ENCODE results near the gene PTGES3L. TPM values are rescaled to one million over a fixed set of nuclear protein-coding genes. Genes with fewer than 3 reads are reported as not detected.

Gene PTGES3L
- total and polyA plus RNA-seq, 4 experiments from 2014 or later, result 0.20 to 0.52 (median 0.30) TPM; not detected in 1

DNA sequence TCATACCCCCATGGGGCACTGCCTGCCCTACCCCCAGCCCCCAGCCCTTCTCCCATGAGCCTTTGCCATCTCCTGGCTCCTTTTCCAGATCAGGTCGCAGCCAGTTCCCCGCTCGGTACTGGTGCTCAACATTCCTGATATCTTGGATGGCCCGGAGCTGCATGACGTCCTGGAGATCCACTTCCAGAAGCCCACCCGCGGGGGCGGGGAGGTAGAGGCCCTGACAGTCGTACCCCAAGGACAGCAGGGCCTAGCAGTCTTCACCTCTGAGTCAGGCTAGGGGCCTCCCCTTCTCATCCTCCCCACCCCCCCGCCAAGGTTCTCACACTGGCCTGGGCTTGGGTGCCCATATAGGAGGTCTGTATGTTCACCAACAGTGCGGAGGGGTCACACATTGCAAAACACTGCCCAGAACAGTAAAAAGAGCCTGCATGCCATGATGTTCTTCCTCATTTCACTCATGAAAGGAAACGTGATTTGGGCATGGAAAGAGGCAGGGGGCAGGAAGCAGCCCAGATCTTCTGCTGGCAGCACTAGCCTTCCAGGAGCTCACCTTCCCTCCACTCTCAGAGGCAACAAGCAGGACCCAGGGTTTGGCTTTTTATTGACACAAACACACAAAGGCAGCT lies 34.3 kb upstream of the PTGES3L start:
- intact Hi-C loops (cut with micrococcal nuclease), result no loop called here
- H3K27ac ChIP-seq (ENCODE audit: low read depth, low read length), result no peak overlapping the region
- H3K27me3 ChIP-seq (ENCODE audit: insufficient read depth, low read length), result no peaks in the 10 kb centered on the region
- peaks cover 9% of the 10 kb centered on the region for H3K4me1 ChIP-seq (ENCODE audit: insufficient read depth, low read length)
- no peak overlapping the region for H3K4me3 ChIP-seq (ENCODE audit: low read length in 2 of 2)
- no peak for DNase-seq
- Mint-ChIP-seq H3K27ac (peak overlapping the region in 4 of 7 donors; percentile 62 to 88 (median 78)), H3K27me3 (no peaks in the 10 kb centered on the region), H3K4me1 (peaks cover 13 to 35% (median 19%) of the 10 kb centered on the region in 4 donors), H3K36me3 (peaks cover 6 to 42% of the 10 kb centered on the region in 2 donors), H3K9me3 (no peaks in the 10 kb centered on the region), H3K4me3 (no peak overlapping the region)
- ChIA-PET CTCF (ENCODE audit: partially characterized antibody) (interaction anchor here (1.3 kb wide), 1 partner anchor 325 kb away, joined by 4 read pairs; no protein-coding TSS in a partner anchor), POLR2A (ENCODE audit: partially characterized antibody) (interaction anchor here (0.8 to 2.6 kb wide), 4 partner anchors 8 to 301 kb away, joined by 3 to 11 read pairs (median 3); partner anchors contain the start of genes IFI35, RND2 and RPL27)
- H3K9me3 ChIP-seq (ENCODE audit: control insufficient read depth in 1 of 2, low read length in 2 of 2), result no peaks in the 10 kb centered on the region
- H3K36me3 ChIP-seq (ENCODE audit: insufficient read depth, low read length), result peaks cover 23% of the 10 kb centered on the region

DNA sequence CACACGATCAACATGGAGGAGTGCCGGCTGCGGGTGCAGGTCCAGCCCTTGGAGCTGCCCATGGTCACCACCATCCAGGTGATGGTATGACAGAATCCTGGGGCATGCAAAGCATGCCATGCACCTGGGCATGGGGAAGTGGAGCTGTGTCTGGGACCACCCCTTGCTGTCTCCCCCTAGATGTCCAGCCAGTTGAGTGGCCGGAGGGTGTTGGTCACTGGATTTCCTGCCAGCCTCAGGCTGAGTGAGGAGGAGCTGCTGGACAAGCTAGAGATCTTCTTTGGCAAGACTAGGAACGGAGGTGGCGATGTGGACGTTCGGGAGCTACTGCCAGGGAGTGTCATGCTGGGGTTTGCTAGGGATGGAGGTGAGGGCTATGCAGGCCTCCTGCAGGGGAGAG lies 33.4 kb upstream of the PTGES3L start:
- H3K4me3 ChIP-seq (ENCODE audit: low read length in 2 of 2), result no peak overlapping the region
- H3K9me3 ChIP-seq (ENCODE audit: control insufficient read depth in 1 of 2, low read length in 2 of 2), result no peaks in the 10 kb centered on the region
- H3K27ac ChIP-seq (ENCODE audit: low read depth, low read length), result no peak overlapping the region
- Mint-ChIP-seq H3K36me3 (peaks cover 6 to 42% of the 10 kb centered on the region in 2 donors), H3K27me3 (no peaks in the 10 kb centered on the region), H3K27ac (peak overlapping the region in 1 of 7 donors; percentile 59), H3K4me1 (peaks cover 7 to 28% (median 13%) of the 10 kb centered on the region in 4 donors), H3K9me3 (no peaks in the 10 kb centered on the region), H3K4me3 (no peak overlapping the region)
- no peak for DNase-seq
- peaks cover 23% of the 10 kb centered on the region for H3K36me3 ChIP-seq (ENCODE audit: insufficient read depth, low read length)
- ChIA-PET CTCF (ENCODE audit: partially characterized antibody) (no interaction called here), POLR2A (ENCODE audit: partially characterized antibody) (interaction anchor here (1.1 to 2.6 kb wide), 2 partner anchors 9 to 11 kb away, joined by 4 to 11 read pairs; partner anchors contain the start of genes RND2 and VAT1)
- H3K27me3 ChIP-seq (ENCODE audit: insufficient read depth, low read length), result no peaks in the 10 kb centered on the region
- peaks cover 2% of the 10 kb centered on the region for H3K4me1 ChIP-seq (ENCODE audit: insufficient read depth, low read length)
- intact Hi-C loops (cut with micrococcal nuclease), result no loop called here

DNA sequence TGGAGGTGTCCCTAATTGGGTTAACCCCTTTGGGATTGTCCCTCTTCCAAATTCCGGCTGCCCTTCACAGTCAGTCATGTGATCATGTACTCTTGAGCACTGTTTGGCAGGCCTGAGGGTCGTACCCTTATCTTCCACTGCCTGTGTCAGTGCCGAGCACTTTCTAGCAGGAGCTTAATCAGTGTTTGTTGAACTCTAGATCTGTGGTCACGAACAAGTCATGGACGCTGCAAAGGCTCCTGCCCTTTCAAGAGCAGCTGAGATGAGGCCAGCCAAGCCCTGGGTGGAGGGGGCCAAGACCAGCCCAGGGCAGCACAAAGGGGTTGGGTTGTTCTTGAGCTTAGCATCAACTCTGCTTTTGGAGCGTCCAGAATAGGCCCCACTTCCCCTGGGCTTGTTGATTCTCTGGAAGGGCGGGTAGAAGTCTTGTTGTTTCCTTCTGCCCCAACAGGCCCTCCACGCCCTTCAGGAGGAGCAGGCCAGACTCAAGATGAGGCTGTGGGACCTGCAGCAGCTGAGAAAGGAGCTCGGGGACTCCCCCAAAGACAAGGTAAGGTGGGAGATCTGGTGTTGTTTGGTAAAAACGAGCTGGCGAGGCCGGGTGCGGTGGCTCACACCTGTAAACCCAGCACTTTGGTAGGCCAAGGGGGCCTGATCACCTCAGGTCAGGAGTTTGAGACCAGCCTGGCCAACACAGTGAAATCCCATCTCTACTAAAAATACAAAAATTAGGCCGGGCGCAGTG lies 32.0 kb upstream of the PTGES3L start:
- H3K36me3 ChIP-seq (ENCODE audit: insufficient read depth, low read length), result peaks cover 23% of the 10 kb centered on the region
- no peak overlapping the region for H3K4me3 ChIP-seq (ENCODE audit: low read length in 2 of 2)
- Mint-ChIP-seq H3K9me3 (no peaks in the 10 kb centered on the region), H3K27ac (peak overlapping the region in 3 of 7 donors; percentile 5 to 72 (median 41)), H3K27me3 (no peaks in the 10 kb centered on the region), H3K4me1 (peaks cover 3 to 24% (median 14%) of the 10 kb centered on the region in 4 donors), H3K4me3 (no peak overlapping the region), H3K36me3 (peaks cover 6 to 42% of the 10 kb centered on the region in 2 donors)
- ChIA-PET CTCF (ENCODE audit: partially characterized antibody) (interaction anchor here (0.5 to 1.3 kb wide), 4 partner anchors 10 to 1865 kb away, joined by 3 read pairs; no protein-coding TSS in a partner anchor), POLR2A (ENCODE audit: partially characterized antibody) (interaction anchor here (0.9 to 2.6 kb wide), 4 partner anchors 10 to 357 kb away, joined by 4 to 11 read pairs (median 6); partner anchors contain the start of genes RND2, RPL27 and VAT1)
- H3K27ac ChIP-seq (ENCODE audit: low read depth, low read length), result no peak overlapping the region
- peaks cover 15% of the 10 kb centered on the region for H3K4me1 ChIP-seq (ENCODE audit: insufficient read depth, low read length)
- no peaks in the 10 kb centered on the region for H3K27me3 ChIP-seq (ENCODE audit: insufficient read depth, low read length)
- DNase-seq, result no peak
- no peaks in the 10 kb centered on the region for H3K9me3 ChIP-seq (ENCODE audit: control insufficient read depth in 1 of 2, low read length in 2 of 2)
- intact Hi-C loops (cut with micrococcal nuclease), result no loop called here

DNA sequence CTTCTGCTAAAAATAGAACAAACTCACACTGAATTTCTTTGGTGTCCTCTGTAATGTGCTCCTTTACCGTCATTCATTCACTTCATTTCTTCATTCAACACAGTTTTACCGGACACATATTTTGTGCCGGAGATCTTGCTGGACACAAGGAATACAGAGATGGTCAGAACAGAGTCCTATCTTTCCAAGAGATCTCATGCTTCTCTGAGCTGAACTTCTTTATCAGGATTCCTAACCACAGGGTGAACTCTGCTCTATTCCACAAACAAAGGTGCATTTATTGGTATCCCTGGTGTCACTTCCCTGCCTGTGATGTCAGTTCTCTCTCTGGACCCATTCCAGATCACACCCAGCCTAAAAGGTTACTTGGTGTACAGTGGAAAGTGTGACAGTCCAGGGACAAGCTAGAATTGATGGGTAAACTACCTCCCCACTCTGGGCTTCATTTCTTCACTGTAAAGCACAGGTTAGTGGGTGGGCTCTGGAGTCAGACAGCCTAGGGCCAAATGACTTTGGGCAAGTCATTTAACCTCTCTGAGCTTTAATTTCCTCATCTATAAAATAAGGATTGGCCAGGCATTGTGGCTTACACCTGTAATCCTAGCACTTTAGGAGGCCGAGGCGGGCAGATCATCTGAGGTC lies 30.9 kb upstream of the PTGES3L start:
- Histone ChIP-seq H3K36me3 (ENCODE audit: insufficient read depth, low read length) (peaks cover 23% of the 10 kb centered on the region), H3K27ac (ENCODE audit: low read depth, low read length) (no peak overlapping the region), H3K4me1 (ENCODE audit: insufficient read depth, low read length) (peaks cover 21% of the 10 kb centered on the region), H3K27me3 (ENCODE audit: insufficient read depth, low read length) (no peaks in the 10 kb centered on the region), H3K4me3 (ENCODE audit: low read length in 2 of 2) (no peak overlapping the region), H3K9me3 (ENCODE audit: control insufficient read depth in 1 of 2, low read length in 2 of 2) (no peaks in the 10 kb centered on the region)
- H3K27me3 Mint-ChIP-seq, result no peaks in the 10 kb centered on the region
- ChIA-PET CTCF (ENCODE audit: partially characterized antibody) (no interaction called here), POLR2A (ENCODE audit: partially characterized antibody) (interaction anchor here (1.8 kb wide), 1 partner anchor 13 kb away, joined by 10 read pairs; the partner anchor contains the start of gene RPL27)
- DNase-seq, result no peak
- peaks cover 8 to 31% (median 20%) of the 10 kb centered on the region in 4 donors for H3K4me1 Mint-ChIP-seq
- no peak overlapping the region for H3K4me3 Mint-ChIP-seq
- H3K9me3 Mint-ChIP-seq, result no peaks in the 10 kb centered on the region
- peak overlapping the region in 4 of 7 donors; percentile 13 to 66 (median 48) for H3K27ac Mint-ChIP-seq
- intact Hi-C loops (cut with micrococcal nuclease), result no loop called here
- peaks cover 6 to 45% of the 10 kb centered on the region in 2 donors for H3K36me3 Mint-ChIP-seq

DNA sequence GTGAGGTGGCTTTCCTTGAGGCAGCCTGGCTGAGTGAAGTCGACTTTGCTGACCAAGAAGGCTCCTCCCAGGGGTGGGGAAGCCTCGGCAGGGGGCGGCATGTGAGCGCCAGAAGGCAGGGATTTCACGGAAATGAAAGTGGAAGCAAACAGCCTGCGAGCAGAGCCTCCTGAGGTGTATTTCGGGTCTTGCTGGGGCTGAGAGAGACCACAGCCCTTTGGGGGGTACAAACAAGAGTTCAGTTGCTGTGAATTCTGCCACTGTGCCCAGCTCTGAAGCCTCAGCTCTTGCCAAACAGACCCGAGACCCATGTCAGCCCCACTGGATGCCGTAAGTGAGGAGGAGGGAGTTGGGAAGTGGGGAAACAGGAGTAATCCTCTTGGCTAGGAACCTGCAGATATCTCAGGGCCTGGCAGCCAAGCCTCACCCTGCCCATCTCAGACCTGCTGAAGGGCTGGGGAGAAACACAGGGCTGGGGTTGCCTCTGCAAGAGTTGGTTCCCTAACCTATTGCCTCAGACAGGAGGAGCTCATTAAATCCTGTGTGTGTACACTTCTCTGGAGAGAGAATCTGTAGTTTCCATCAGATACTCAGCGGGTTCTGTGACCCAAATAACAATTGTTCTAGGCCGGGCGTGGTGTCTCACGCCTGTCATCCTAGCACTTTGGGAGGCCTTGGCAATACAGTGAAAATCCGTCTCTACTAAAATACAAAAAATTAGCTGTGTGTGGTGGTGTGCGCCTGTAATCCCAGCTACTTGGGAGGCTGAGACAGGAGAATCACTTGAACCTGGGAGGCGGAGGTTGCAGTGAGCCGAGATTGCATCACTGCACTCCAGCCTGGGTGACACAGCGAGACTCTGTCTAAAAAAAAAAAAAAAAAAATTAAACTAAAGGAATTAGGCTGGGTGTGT lies 27.0 kb upstream of the PTGES3L start, which contains the start of gene IFI35:
Gene IFI35 (plus strand): TSS at position 146 of the 913 bp plus-strand sequence. CDS start 164 bp downstream, at position 310.
- H3K4me1 Mint-ChIP-seq, result peaks cover 8 to 26% (median 17%) of the 10 kb centered on the region in 4 donors
- ChIA-PET CTCF (ENCODE audit: partially characterized antibody) (interaction anchor here (0.5 to 3.0 kb wide), 17 partner anchors 8 to 477 kb away, joined by 3 to 23 read pairs (median 4); partner anchors contain the start of genes DHX8, NBR1, RPL27 and TMEM106A), POLR2A (ENCODE audit: partially characterized antibody) (interaction anchor here (1.0 to 3.0 kb wide), 12 partner anchors 8 to 392 kb away, joined by 3 to 41 read pairs (median 8); partner anchors contain the start of genes ARL4D, BRCA1, NBR1 and RND2)
- Histone ChIP-seq H3K27ac (ENCODE audit: low read depth, low read length) (peak within 1 kb of the TSS; percentile 90), H3K36me3 (ENCODE audit: insufficient read depth, low read length) (peaks cover 9% of the 10 kb centered on the region), H3K27me3 (ENCODE audit: insufficient read depth, low read length) (no peaks in the 10 kb centered on the region), H3K9me3 (ENCODE audit: control insufficient read depth in 1 of 2, low read length in 2 of 2) (no peaks in the 10 kb centered on the region), H3K4me3 (ENCODE audit: low read length in 2 of 2) (peak within 1 kb of the TSS; percentile 94 to 95), H3K4me1 (ENCODE audit: insufficient read depth, low read length) (peaks cover 21% of the 10 kb centered on the region)
- no peaks in the 10 kb centered on the region for H3K27me3 Mint-ChIP-seq
- DNase-seq, result peak; percentile 81 to 89 (median 83)
- peaks cover 0 to 36% of the 10 kb centered on the region in 2 donors for H3K36me3 Mint-ChIP-seq
- no peaks in the 10 kb centered on the region for H3K9me3 Mint-ChIP-seq
- intact Hi-C loops (cut with micrococcal nuclease), result loop anchor here (1.0 kb wide), 3 partner anchors 205 to 332 kb away; no protein-coding TSS in a partner anchor
- H3K4me3 Mint-ChIP-seq, result peak within 1 kb of the TSS; percentile 100
- peak within 1 kb of the TSS; percentile 96 to 100 (median 99) for H3K27ac Mint-ChIP-seq

DNA sequence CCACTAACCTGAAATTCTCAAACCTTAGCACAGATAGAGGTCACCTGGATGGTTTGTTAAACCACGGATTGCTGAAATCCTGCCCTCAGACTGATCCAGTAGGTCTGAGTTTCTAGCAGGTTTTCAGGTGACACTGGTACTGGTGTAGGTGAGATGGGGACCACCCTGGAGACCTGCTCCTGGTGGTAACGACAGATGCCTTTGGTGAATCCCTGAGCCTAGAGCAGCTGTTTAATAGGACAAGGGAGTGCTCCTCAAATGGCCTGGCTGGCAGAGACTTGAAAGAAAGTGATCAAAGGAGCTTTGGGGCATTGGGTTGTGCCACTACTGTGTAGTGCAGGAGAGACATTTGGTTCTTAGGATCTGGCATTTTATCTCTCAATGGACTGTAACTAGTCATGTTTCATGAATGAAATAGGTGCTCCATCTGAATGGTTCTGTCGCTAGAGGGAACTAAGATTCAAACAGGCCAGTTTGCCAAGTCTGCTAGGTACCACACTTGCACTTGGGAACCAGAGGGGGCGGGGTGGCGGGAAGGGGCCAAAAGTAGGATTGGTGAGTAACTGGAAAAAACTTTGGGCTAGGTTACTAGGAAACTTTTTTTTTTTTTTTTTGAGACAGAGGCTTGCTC lies 23.8 kb upstream of the PTGES3L start:
- H3K9me3 Mint-ChIP-seq, result no peaks in the 10 kb centered on the region
- H3K36me3 ChIP-seq (ENCODE audit: insufficient read depth, low read length), result peaks cover 27% of the 10 kb centered on the region
- DNase-seq, result no peak
- H3K9me3 ChIP-seq (ENCODE audit: control insufficient read depth in 1 of 2, low read length in 2 of 2), result no peaks in the 10 kb centered on the region
- no peaks in the 10 kb centered on the region for H3K27me3 Mint-ChIP-seq
- ChIA-PET CTCF (ENCODE audit: partially characterized antibody) (interaction anchor here (0.7 kb wide), 1 partner anchor 364 kb away, joined by 3 read pairs; no protein-coding TSS in a partner anchor), POLR2A (ENCODE audit: partially characterized antibody) (interaction anchor here (1.5 kb wide), 1 partner anchor 21 kb away, joined by 4 read pairs; the partner anchor contains the start of gene RND2)
- H3K4me1 Mint-ChIP-seq, result peaks cover 15 to 28% (median 26%) of the 10 kb centered on the region in 4 donors
- no peak overlapping the region for H3K27ac ChIP-seq (ENCODE audit: low read depth, low read length)
- peak overlapping the region in 5 of 7 donors; percentile 29 to 81 (median 42) for H3K27ac Mint-ChIP-seq
- H3K4me3 ChIP-seq (ENCODE audit: low read length in 2 of 2), result no peak overlapping the region
- H3K36me3 Mint-ChIP-seq, result peaks cover 12 to 51% of the 10 kb centered on the region in 2 donors
- peaks cover 37% of the 10 kb centered on the region for H3K4me1 ChIP-seq (ENCODE audit: insufficient read depth, low read length)
- intact Hi-C loops (cut with micrococcal nuclease), result no loop called here
- H3K27me3 ChIP-seq (ENCODE audit: insufficient read depth, low read length), result no peaks in the 10 kb centered on the region
- peak overlapping the region in 1 of 8 donors; percentile 29 for H3K4me3 Mint-ChIP-seq
